RWPE1 (cell line): ENCODE results near the gene GBP6.
"Not testable (repeated sequence)": the region's sequence is repeated elsewhere in the genome, so short reads cannot be mapped to it uniquely, and the experiment has no call there.

ENCODE experiments used
- CTCF ChIA-PET: fragments of 350-600 bp; sonication (Branson Sonifier 250); formaldehyde crosslinking; extraction: SDS; loops from one replicate; lab custom pipeline; 2021; lab: Yijun Ruan, JAX
- POLR2A ChIA-PET: fragments of 400-600 bp; formaldehyde crosslinking; extraction: SDS; loops from one replicate; lab custom pipeline; 2020; ENCODE audit warnings: antibody characterized with exemption; ENCODE audit not compliant: low non-redundant PET; lab: Yijun Ruan, JAX
- DNase-seq: peaks from one replicate; pipeline ENCODE4 v3.0.0; 2012; ENCODE audit warnings: low spot score
- H3K27ac ChIP-seq: fragments of 450-650 bp; 2 replicates; pipeline ENCODE4 v1.5.1; 2017
- CTCF ChIP-seq: fragments of 450-650 bp; conservative IDR thresholded peaks from 2 replicates; pipeline ENCODE4 v1.5.1; 2017; ENCODE audit warnings: low read depth, mild to moderate bottlenecking

GBP6 gene

DNA sequence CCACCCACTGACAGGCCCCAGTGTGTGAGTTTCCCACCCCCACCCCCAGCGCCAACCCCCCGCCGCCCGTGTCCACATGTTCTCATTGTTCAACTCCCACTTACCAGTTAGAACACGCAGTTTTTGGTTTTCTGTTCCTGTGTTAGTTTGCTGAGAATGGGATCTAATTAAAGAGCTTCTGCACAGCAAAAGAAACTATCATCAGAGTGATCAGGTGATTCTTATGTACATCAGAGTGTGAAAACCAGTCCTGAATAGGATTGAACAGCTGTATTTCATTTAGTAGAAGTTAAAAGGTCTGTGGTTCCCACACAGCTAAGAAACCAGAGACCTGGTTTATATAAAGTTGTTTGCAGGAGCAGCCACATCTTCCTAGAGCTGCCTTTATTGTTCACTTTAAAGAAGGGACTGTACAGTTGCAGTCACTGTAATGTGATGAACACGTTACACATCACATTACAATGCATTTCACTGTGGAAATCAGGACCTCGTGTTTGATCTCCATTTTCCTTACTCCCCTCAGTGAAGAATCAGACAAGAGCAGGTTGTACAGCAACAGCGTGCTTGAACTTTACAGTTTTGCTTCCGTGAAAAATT lies 1.2 kb downstream of the GBP6 start:
- no peak overlapping the region for H3K27ac ChIP-seq
- ChIA-PET POLR2A (no interaction called here), CTCF (no interaction called here)
- TF ChIP-seq CTCF, result no peak
- no peak for DNase-seq

GRCh38 chr1:89367221-89367620 lies 3.4 kb downstream of the GBP6 start:
- POLR2A ChIA-PET, result no interaction called here
- no peak for DNase-seq
- CTCF ChIA-PET, result interaction anchor here (0.5 kb wide), 1 partner anchor 394 kb away, joined by 3 read pairs; no protein-coding TSS in a partner anchor
- no peak overlapping the region for H3K27ac ChIP-seq
- no peak for TF ChIP-seq CTCF

DNA sequence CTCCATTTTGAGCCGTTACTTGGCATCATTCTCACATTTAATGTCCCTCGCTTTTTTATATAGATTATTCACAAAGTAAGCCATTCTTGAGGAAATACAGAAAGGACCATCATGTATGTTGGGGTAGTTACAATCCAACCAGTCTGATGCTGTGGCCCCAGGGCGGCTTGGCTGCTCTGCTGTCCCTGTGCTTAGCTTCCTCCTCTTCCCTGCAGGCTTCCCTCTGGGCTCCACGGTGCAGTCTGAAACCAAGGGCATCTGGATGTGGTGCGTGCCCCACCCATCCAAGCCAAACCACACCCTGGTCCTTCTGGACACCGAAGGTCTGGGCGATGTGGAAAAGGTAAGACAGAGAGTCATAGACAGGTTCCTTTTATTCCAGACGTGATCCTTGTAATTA lies 5.5 kb downstream of the GBP6 start:
- H3K27ac ChIP-seq, result no peak overlapping the region
- TF ChIP-seq CTCF, result no peak
- POLR2A ChIA-PET, result no interaction called here
- CTCF ChIA-PET, result no interaction called here
- DNase-seq, result no peak

DNA sequence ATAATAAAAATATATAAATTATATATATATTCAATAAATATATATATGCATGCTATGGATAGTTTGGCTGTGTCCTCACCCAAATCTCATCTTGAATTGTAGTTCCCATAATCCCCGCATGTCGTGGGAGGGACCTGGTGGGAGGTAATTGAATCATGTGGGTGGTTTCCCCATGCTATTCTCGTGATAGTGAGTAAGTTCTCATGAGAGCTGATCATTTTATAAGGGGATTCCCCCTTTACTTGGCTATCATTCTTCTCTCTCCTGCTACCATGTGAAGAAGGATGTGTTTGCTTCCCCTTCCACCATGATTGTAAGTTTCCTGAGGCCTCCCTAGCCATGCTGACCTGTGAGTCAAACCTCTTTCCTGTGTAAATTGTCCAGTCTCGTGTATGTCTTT lies 10.0 kb downstream of the GBP6 start:
- CTCF ChIA-PET, POLR2A ChIA-PET: not testable (repeated sequence)

GRCh38 chr1:89378001-89378400 lies 14.1 kb downstream of the GBP6 start:
- CTCF ChIA-PET, result no interaction called here
- DNase-seq, result no peak
- POLR2A ChIA-PET, result no interaction called here
- TF ChIP-seq CTCF, result no peak
- no peak overlapping the region for H3K27ac ChIP-seq

More for the DNA sequence above, 10.0 kb downstream of the GBP6 start:
- DNase-seq, H3K27ac ChIP-seq: not testable (repeated sequence)

DNA sequence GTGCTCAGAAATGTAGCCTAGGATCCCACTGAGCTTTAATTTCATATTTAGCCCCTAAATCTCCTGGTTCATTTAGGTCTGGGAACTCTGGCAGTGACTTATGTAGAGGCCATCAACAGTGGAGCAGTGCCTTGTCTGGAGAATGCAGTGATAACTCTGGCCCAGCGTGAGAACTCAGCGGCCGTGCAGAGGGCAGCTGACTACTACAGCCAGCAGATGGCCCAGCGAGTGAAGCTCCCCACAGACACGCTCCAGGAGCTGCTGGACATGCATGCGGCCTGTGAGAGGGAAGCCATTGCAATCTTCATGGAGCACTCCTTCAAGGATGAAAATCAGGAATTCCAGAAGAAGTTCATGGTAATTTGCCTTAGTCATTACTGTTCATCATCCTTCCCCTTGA lies 17.8 kb downstream of the GBP6 start:
- CTCF ChIA-PET, result no interaction called here
- POLR2A ChIA-PET, result no interaction called here
- no peak overlapping the region for H3K27ac ChIP-seq
- no peak for TF ChIP-seq CTCF
- no peak for DNase-seq

- POLR2A ChIA-PET, result no interaction called here
- CTCF ChIA-PET, result no interaction called here
- DNase-seq, result no peak
- TF ChIP-seq CTCF, result no peak
- H3K27ac ChIP-seq, result no peak overlapping the region
These were observed 18.6 kb downstream of the GBP6 start for GRCh38 chr1:89382479-89382878.
